Omental fat pad (tissue), 4 donors: ENCODE results near the gene GOLGA3. TPM values are rescaled to one million over a fixed set of nuclear protein-coding genes. Genes with fewer than 3 reads are reported as not detected.

Experiments used
- ATAC-seq: fragments of 150-250 bp; one replicate; pipeline ENCODE4 v1.9.1; 2016; ENCODE audit warnings: mild to moderate bottlenecking, moderate library complexity; ENCODE audit not compliant: low FRiP score
- DNase-seq: peaks from one replicate; pipeline ENCODE4 v3.0.0-alpha.2; 2019; ENCODE audit warnings: low spot score
- CTCF ChIP-seq, 3 donors: fragments of 450-650 bp; IDR thresholded peaks; one replicate each; pipeline ENCODE4 v1.5.1; 2016 to 2017; ENCODE audit warnings: antibody characterized with exemption in 3 of 3, mild to moderate bottlenecking in 3 of 3, moderate library complexity in 2 of 3
- small RNA-seq: library from RNA; depleted of rRNA; stranded (forward); fragments of <200 nt; gene quantifications from one replicate; pipeline ENCODE3, GENCODE V24; 2016
- total RNA-seq, 4 donors: library from RNA; depleted of rRNA; stranded (reverse); fragments of >200 nt; gene quantifications; one replicate each; pipeline ENCODE4 v1.1.0, GENCODE V29; 2016

Gene GOLGA3
- total RNA-seq, 4 donors from 2014 or later = 55.0 to 136 (median 72.5) TPM

DNA sequence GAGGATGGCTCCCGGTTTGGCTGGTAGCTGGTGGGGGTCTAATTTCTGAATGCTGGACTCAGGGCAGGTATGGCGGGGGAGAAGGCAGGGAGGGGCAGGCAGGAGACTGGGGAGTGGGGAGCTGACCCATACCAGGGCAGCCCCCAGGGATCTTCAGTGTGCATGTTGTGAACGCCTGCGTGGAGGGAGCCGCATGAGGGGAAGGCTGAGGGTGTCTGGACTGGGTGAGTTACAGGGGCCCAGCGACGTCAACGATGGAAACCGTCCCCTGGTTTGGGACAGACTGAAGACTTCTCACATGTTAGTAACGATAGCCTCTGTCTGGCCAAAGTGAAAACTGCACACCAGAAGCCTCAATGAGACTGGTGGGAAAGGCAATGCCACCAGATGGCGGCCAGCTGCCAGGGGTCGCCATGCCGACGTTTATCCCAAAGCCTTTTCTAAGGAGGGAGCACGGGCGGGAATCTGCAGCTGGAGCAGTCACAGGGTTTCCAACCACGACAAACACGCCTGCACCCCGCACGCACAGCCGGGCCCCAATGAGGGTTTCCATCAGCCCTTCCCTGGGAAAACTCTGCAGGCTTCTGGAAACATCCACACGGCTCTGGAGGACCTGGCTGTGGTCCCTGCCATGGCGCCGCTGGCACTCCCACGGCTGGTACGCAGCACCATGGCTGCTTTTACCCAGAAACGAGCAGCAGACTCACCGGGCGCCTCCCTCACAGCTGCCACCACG is 104.0 kb downstream of the GOLGA3 start:
- TF ChIP-seq CTCF (IDR thresholded peaks at IDR 0.05) = no peak
- ATAC-seq (no peak), DNase-seq (no peak)

DNA sequence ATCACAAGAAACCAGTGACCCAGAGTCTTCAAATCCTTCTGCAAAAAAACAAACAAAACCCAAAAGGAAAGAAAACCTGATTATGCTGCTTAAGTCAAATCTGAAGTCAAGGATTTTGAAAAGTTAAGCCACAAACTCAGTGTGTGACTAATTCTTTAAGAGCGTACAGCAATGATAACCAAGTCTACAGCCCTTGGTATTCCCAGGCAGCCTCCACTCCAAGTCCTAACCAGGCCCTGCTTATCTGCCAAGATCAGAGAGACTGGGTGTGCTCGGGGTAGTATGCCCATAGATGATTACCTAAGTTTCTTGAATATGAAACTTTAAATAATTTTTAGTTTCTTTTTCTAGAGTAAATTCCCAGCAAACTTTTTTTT is 104.9 kb downstream of the GOLGA3 start:
- ATAC-seq (no peak), DNase-seq (no peak)
- no peak for TF ChIP-seq CTCF (IDR thresholded peaks at IDR 0.05)

DNA sequence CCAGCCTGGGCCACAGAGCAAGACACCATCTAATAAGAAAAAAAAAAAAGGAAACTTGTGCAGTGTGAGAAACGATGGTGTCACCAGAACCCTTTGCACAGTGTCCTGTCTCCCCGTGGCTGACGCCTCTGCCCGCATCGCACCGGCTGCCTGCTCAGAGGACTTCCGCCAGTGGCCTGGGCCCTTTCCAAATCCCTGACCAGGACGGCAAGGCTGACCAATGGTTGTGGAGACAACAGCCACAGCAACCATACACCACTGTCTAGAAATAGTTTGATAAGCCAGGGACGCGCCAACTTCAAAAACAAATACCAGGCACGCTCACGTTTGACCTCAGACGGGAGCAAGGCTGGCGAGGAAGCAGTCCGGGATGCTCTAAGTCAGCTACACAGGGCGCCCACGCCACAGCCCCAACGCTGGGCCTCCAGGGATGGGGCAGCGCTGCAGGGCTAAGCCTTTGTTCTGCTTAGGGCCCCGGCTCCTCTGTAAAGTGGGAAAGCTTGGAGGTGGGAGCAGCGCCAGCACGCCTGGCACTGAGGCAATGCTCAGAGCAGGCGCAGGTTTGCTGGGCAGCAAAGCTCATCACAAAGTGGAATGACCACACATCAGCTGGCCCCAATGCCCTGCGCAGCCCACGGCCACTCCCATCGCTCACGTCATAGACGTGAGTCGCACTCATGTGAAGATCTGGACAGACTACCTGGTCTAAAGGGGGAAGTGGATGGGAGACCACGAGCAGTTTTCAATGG is 105.5 kb downstream of the GOLGA3 start:
- no peak for ATAC-seq
- DNase-seq = no peak
- no peak for TF ChIP-seq CTCF (IDR thresholded peaks at IDR 0.05)

GRCh38 chr12:132720606-132721345 is 107.9 kb downstream of the GOLGA3 start:
- DNase-seq (no peak), ATAC-seq (no peak)
- no peak for TF ChIP-seq CTCF (IDR thresholded peaks at IDR 0.05)

GRCh38 chr12:132719954-132720324 is 108.7 kb downstream of the GOLGA3 start:
- DNase-seq (no peak), ATAC-seq (no peak)
- no peak for TF ChIP-seq CTCF (IDR thresholded peaks at IDR 0.05)

GRCh38 chr12:132719141-132719953 is 109.3 kb downstream of the GOLGA3 start:
- no peak for TF ChIP-seq CTCF (IDR thresholded peaks at IDR 0.05)
- no peak for ATAC-seq
- DNase-seq = no peak

Small RNA genes lying within 50 kb of the gene (small RNA-seq; reads per million reads assigned to genes)
- not detected for gene RNA5SP379

Other genes with a start within 250 kb of the GOLGA3 start
- gene LRCOL1, start 218.3 kb downstream of the GOLGA3 start, total RNA-seq = not detected
- gene P2RX2, start 210.1 kb downstream of the GOLGA3 start, total RNA-seq = 1 to 10 TPM in 1 of 4 donors, under 1 TPM in 1, not detected in 2; 0.74 to 2.8 TPM
- gene POLE, start 141.5 kb downstream of the GOLGA3 start, total RNA-seq = 10 to 100 TPM; 15.8 to 60.8 (median 27.1) TPM
- gene PXMP2, start 141.3 kb downstream of the GOLGA3 start, total RNA-seq = 10 to 100 TPM; 22.6 to 91.4 (median 31.9) TPM
- 10 to 100 TPM; 15.1 to 34.2 (median 19.3) TPM for gene PGAM5, start 118.0 kb downstream of the GOLGA3 start, total RNA-seq
- 100 to 1,000 TPM in 1 of 4 donors, 10 to 100 TPM in 3; 69.0 to 187 (median 76.7) TPM for gene ANKLE2, start 67.0 kb downstream of the GOLGA3 start, total RNA-seq
- 10 to 100 TPM; 17.7 to 59.9 (median 34.0) TPM for gene CHFR, start 58.7 kb upstream of the GOLGA3 start, total RNA-seq
- 10 to 100 TPM in 1 of 4 donors, 1 to 10 TPM in 3; 4.7 to 17.0 (median 7.3) TPM for gene ZNF605, start 127.4 kb upstream of the GOLGA3 start, total RNA-seq
- 10 to 100 TPM in 3 of 4 donors, 1 to 10 TPM in 1; 8.4 to 25.5 (median 13.1) TPM for gene ZNF26, start 157.5 kb upstream of the GOLGA3 start, total RNA-seq
- 10 to 100 TPM; 14.5 to 29.2 (median 22.5) TPM for gene ZNF84, start 208.6 kb upstream of the GOLGA3 start, total RNA-seq